ENCODE data around the gene GIPC3. TPM values are rescaled to one million over a fixed set of nuclear protein-coding genes. Genes with fewer than 3 reads are reported as not detected.

The GIPC3 gene
- total and polyA plus RNA-seq, 2 of the 8 experiments (the other 6 are each of a cell fraction or from before 2014, with no cell fraction given), result 1.0 to 1.2 TPM

DNA sequence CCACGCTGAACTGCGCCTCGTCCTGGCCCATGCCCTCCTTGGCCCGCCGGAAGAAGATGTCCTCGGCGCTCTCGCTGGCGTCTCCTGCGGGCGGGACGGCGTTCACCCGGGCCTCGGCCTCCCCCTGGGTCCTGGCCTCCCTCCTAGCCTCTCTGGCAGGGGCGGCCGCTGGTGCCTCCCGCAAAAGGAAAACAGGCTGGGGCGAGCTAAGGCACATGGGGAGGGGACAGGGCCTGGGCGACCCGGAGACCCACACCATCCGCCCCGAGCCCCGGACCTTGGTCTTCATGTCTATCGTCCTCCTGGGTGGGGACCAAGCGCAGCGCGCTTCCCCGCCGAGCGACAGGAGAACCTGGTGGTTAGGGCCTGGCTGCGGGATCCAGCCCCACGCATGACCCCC, 27.1 kb downstream of the GIPC3 start:
- Histone ChIP-seq H3K36me3 (ENCODE audit: control insufficient read depth in 2 of 4, insufficient read depth in 4 of 4, low read length in 3 of 4) (peaks cover 0 to 21% (median 3%) of the 10 kb centered on the region in 4 experiments; a peak in 2 of 8 replicates), H2BK15ac (ENCODE audit: low read length) (no peak overlapping the region), H3K4ac (replicated peaks; ENCODE audit: insufficient read length, low read depth, low read length) (no peak overlapping the region), H3K79me1 (ENCODE audit: low read depth, low read length) (no peaks in the 10 kb centered on the region; the same call in 1 of the 2 replicates), H2AFZ (ENCODE audit: low read length) (no peak overlapping the region), H2BK120ac (replicated peaks; ENCODE audit: low read depth, low read length) (no peak overlapping the region), H3K14ac (ENCODE audit: insufficient read length) (no peak overlapping the region), H4K8ac (ENCODE audit: extremely low read depth, insufficient read depth, low read length) (no peak overlapping the region), H2AK5ac (ENCODE audit: low read depth, low read length) (no peak overlapping the region), H2BK20ac (ENCODE audit: low read length) (no peak overlapping the region), H4K5ac (ENCODE audit: insufficient read length, low read depth, low read length) (no peak overlapping the region), H3K23ac (ENCODE audit: insufficient read length) (no peak overlapping the region), H2BK12ac (ENCODE audit: low read depth, low read length) (no peak overlapping the region), H3K56ac (replicated peaks; ENCODE audit: insufficient read length, low read depth, low read length) (no peak overlapping the region), H3K9ac (replicated peaks in 1 of 4; ENCODE audit: extremely low read depth in 1 of 4, low read depth in 3 of 4, low read length in 3 of 4) (no peak overlapping the region), H3K4me2 (ENCODE audit: insufficient read depth in 1 of 2, low read depth in 2 of 2, low read length in 2 of 2) (no peak overlapping the region), H3K23me2 (ENCODE audit: low read depth, low read length) (peaks cover 2% of the 10 kb centered on the region; the same call in 1 of the 2 replicates), H3K27me3 (replicated peaks in 1 of 4; ENCODE audit: control insufficient read depth in 3 of 4, extremely low read depth in 1 of 4, insufficient read depth in 3 of 4, low read length in 3 of 4) (no peaks in the 10 kb centered on the region), H3K4me1 (replicated peaks in 1 of 4; ENCODE audit: control insufficient read depth in 3 of 4, insufficient read depth in 4 of 4, low read length in 3 of 4) (peaks cover 3 to 6% (median 5%) of the 10 kb centered on the region in 4 experiments; a peak in 5 of 7 replicates), H3K18ac (ENCODE audit: extremely low read depth, low read length) (no peak overlapping the region), H2BK5ac (ENCODE audit: low read depth, low read length) (no peak overlapping the region), H3K4me3 (ENCODE audit: extremely low read depth in 1 of 4, insufficient read depth in 2 of 4, low read depth in 3 of 4, low read length in 4 of 4) (no peak overlapping the region), H4K91ac (replicated peaks; ENCODE audit: insufficient read length, low read length) (no peak overlapping the region), H3K27ac (ENCODE audit: low read depth, low read length) (no peak overlapping the region), H3K9me3 (ENCODE audit: insufficient read depth in 2 of 2, low read depth in 1 of 2, low read length in 1 of 2) (no peaks in the 10 kb centered on the region), H3K79me2 (ENCODE audit: control insufficient read depth in 1 of 2, insufficient read depth in 2 of 2, low read length in 2 of 2) (no peaks in the 10 kb centered on the region), H4K20me1 (replicated peaks in 1 of 2; ENCODE audit: control insufficient read depth in 1 of 2, insufficient read depth in 2 of 2, low read length in 2 of 2) (peaks cover 2 to 13% of the 10 kb centered on the region in 2 experiments)
- FAIRE-seq (no peak), DNase-seq (ENCODE audit: low read depth in 1 of 2, low spot score in 2 of 2) (no peak)
- CTCF ChIA-PET (ENCODE audit: partially characterized antibody), result interaction anchor here (0.8 to 1.4 kb wide), 9 partner anchors 10 to 47 kb away, joined by 3 to 4 read pairs (median 3); no protein-coding TSS in a partner anchor
- POLR2A ChIA-PET (ENCODE audit: partially characterized antibody), result interaction anchor here (0.8 to 1.7 kb wide), 3 partner anchors 34 to 60 kb away, joined by 3 to 5 read pairs (median 4); no protein-coding TSS in a partner anchor
- 93% methylated on average over 32 of the region's 33 CpGs; no CpG with 5 or more reads in 1 of the 2 experiments for WGBS, 2 experiments (ENCODE audit: extremely low coverage in 1 of 2, insufficient coverage in 1 of 2, insufficient read length in 1 of 2, insufficient replicate concordance in 2 of 2, low coverage in 1 of 2, low lambda C conversion rate in 2 of 2, missing lambda C conversion rate in 1 of 2)
- TF ChIP-seq EGR1 (IDR thresholded peaks at IDR 0.05; ENCODE audit: borderline replicate concordance, low read depth, low read length) (no peak), SRF (IDR thresholded peaks at IDR 0.05; ENCODE audit: low read depth, low read length) (no peak), TEAD4 (IDR thresholded peaks at IDR 0.05; ENCODE audit: low read depth, low read length) (no peak), SP4 (IDR thresholded peaks at IDR 0.05; ENCODE audit: low read length) (no peak), CBX8 (IDR thresholded peaks at IDR 0.05; ENCODE audit: borderline replicate concordance, low read depth, low read length) (no peak), PHF8 (conservative IDR thresholded peaks at IDR 0.05; ENCODE audit: low read depth, low read length) (no peak), KDM4A (IDR thresholded peaks at IDR 0.05; ENCODE audit: low read depth, low read length, severe bottlenecking) (no peak), SIN3A (conservative IDR thresholded peaks at IDR 0.05 in 1 of 2, IDR thresholded peaks at IDR 0.05 in 1 of 2; ENCODE audit: low read depth in 1 of 2, low read length in 2 of 2) (no peak), HDAC6 (IDR thresholded peaks at IDR 0.05; ENCODE audit: low read depth, low read length) (no peak), SIRT6 (IDR thresholded peaks at IDR 0.05; ENCODE audit: low read length) (no peak), ASH2L (IDR thresholded peaks at IDR 0.05; ENCODE audit: low read length) (no peak), ZNF274 (IDR thresholded peaks at IDR 0.05; ENCODE audit: borderline replicate concordance, extremely low read depth, low read length) (no peak)
- TF ChIP-seq, protein P1, sequence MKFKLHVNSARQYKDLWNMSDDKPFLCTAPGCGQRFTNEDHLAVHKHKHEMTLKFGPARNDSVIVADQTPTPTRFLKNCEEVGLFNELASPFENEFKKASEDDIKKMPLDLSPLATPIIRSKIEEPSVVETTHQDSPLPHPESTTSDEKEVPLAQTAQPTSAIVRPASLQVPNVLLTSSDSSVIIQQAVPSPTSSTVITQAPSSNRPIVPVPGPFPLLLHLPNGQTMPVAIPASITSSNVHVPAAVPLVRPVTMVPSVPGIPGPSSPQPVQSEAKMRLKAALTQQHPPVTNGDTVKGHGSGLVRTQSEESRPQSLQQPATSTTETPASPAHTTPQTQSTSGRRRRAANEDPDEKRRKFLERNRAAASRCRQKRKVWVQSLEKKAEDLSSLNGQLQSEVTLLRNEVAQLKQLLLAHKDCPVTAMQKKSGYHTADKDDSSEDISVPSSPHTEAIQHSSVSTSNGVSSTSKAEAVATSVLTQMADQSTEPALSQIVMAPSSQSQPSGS (IDR thresholded peaks at IDR 0.05; ENCODE audit: low read length), result no peak
